WTC11 (cell line): ENCODE measurements around the gene CFAP298. TPM values are rescaled to one million over a fixed set of nuclear protein-coding genes. Genes with fewer than 3 reads are reported as not detected.
"Not testable (repeated sequence)": the region's sequence is repeated elsewhere in the genome, so short reads cannot be mapped to it uniquely, and the experiment has no call there.

Source experiments
- ATAC-seq: fragments of 200-7000 bp; cut with Tn5 transposase; 2 replicates; pipeline ENCODE4 v1.10.0; 2021; ENCODE audit warnings: mild to moderate bottlenecking, moderate library complexity
- CTCF ChIA-PET: fragments of 300-600 bp; sonication (Branson Sonifier 250); formaldehyde crosslinking; loops from one replicate; lab custom pipeline; 2021; ENCODE audit warnings: antibody characterized with exemption; lab: Charles Lee
- POLR2A ChIA-PET: fragments of 350-600 bp; sonication (Branson Sonifier 250); formaldehyde crosslinking; loops from one replicate; lab custom pipeline; 2021; ENCODE audit warnings: antibody characterized with exemption; lab: Charles Lee
- DNase-seq: peaks from one replicate; pipeline ENCODE4 v3.0.0; 2021; ENCODE audit warnings: low spot score
- H3K27ac Mint-ChIP-seq: 2 replicates; pipeline ENCODE4 v1.8.0; 2021; ENCODE audit warnings: mixed read lengths
- H3K27me3 Mint-ChIP-seq: 2 replicates; pipeline ENCODE4 v1.8.0; 2021; ENCODE audit warnings: low read depth, mild to moderate bottlenecking, moderate library complexity, mixed read lengths
- H3K36me3 Mint-ChIP-seq: 2 replicates; pipeline ENCODE4 v1.8.0; 2021; ENCODE audit warnings: mixed read lengths
- H3K4me1 Mint-ChIP-seq: 2 replicates; pipeline ENCODE4 v1.8.0; 2022; ENCODE audit warnings: mixed read lengths
- H3K4me3 Mint-ChIP-seq: 2 replicates; pipeline ENCODE4 v1.8.0; 2021; ENCODE audit warnings: mild to moderate bottlenecking, moderate library complexity, mixed read lengths
- H3K9me3 Mint-ChIP-seq: 2 replicates; pipeline ENCODE4 v1.8.0; 2021; ENCODE audit warnings: mixed read lengths
- ATF1 ChIP-seq: sonication (generic); formaldehyde crosslinking; IDR thresholded peaks from 2 replicates; pipeline ENCODE4 v1.8.1; 2023; ENCODE audit warnings: mild to moderate bottlenecking, moderate library complexity, missing genetic modification reagents
- ELF4 ChIP-seq: sonication (generic); formaldehyde crosslinking; IDR thresholded peaks from 2 replicates; pipeline ENCODE4 v1.8.1; 2022; ENCODE audit warnings: low read depth, mild to moderate bottlenecking, moderate library complexity, missing genetic modification reagents
- GRHL2 ChIP-seq: fragments of 250-450 bp; sonication (Bioruptor Pico); IDR thresholded peaks from 2 replicates; pipeline ENCODE4 v1.8.0; 2022; ENCODE audit warnings: mild to moderate bottlenecking, moderate library complexity; ENCODE audit not compliant: insufficient replicate concordance, severe bottlenecking
- HMGA2 ChIP-seq: fragments of 250-450 bp; sonication (Bioruptor Pico); IDR thresholded peaks from 2 replicates; pipeline ENCODE4 v1.4.0; 2021; ENCODE audit warnings: mild to moderate bottlenecking, moderate library complexity
- JAZF1 ChIP-seq: fragments of 250-450 bp; sonication (Bioruptor Pico); IDR thresholded peaks from 2 replicates; pipeline ENCODE4 v1.9.0; 2021; ENCODE audit warnings: moderate library complexity, mild to moderate bottlenecking, inconsistent platforms
- KAT7 ChIP-seq: sonication (generic); formaldehyde crosslinking; IDR thresholded peaks from 2 replicates; pipeline ENCODE4 v1.8.1; 2023; ENCODE audit warnings: missing genetic modification reagents, mild to moderate bottlenecking, borderline replicate concordance
- MXD4 ChIP-seq: fragments of 250-450 bp; sonication (Bioruptor Pico); IDR thresholded peaks from 2 replicates; pipeline ENCODE4 v1.8.0; 2021; ENCODE audit warnings: mild to moderate bottlenecking, moderate library complexity, borderline replicate concordance
- NFE2L1 ChIP-seq: sonication (generic); formaldehyde crosslinking; IDR thresholded peaks from 2 replicates; pipeline ENCODE4 v1.8.1; 2023; ENCODE audit warnings: missing genetic modification reagents
- NR1H2 ChIP-seq: sonication (generic); formaldehyde crosslinking; IDR thresholded peaks from 2 replicates; pipeline ENCODE4 v1.9.0; 2021; ENCODE audit warnings: mild to moderate bottlenecking, moderate library complexity, missing genetic modification reagents
- TP53 ChIP-seq: sonication (generic); formaldehyde crosslinking; IDR thresholded peaks from 2 replicates; pipeline ENCODE4 v1.8.1; 2023; ENCODE audit warnings: mild to moderate bottlenecking, missing genetic modification reagents
- ZBTB21 ChIP-seq: sonication (generic); formaldehyde crosslinking; IDR thresholded peaks from 2 replicates; pipeline ENCODE4 v1.8.1; 2023; ENCODE audit warnings: mild to moderate bottlenecking, missing genetic modification reagents, borderline replicate concordance
- ZNF121 ChIP-seq: sonication (generic); formaldehyde crosslinking; IDR thresholded peaks from 2 replicates; pipeline ENCODE4 v1.8.0; 2023; ENCODE audit warnings: missing genetic modification reagents
- ZNF138 ChIP-seq: sonication (generic); formaldehyde crosslinking; conservative IDR thresholded peaks from 2 replicates; pipeline ENCODE4 v1.8.1; 2022; ENCODE audit warnings: mild to moderate bottlenecking, moderate library complexity, missing genetic modification reagents
- ZNF317 ChIP-seq: sonication (generic); formaldehyde crosslinking; IDR thresholded peaks from 2 replicates; pipeline ENCODE4 v1.8.1; 2023; ENCODE audit warnings: low read depth, mild to moderate bottlenecking, moderate library complexity, missing genetic modification reagents, borderline replicate concordance
- ZNF423 ChIP-seq: fragments of 250-450 bp; sonication (Bioruptor Pico); IDR thresholded peaks from 2 replicates; pipeline ENCODE4 v2.1.2; 2022; ENCODE audit warnings: mild to moderate bottlenecking, moderate library complexity
- ZNF671 ChIP-seq: fragments of 250-450 bp; sonication (Bioruptor Pico); IDR thresholded peaks from 2 replicates; pipeline ENCODE4 v1.8.0; 2021; ENCODE audit warnings: mild to moderate bottlenecking
- total RNA-seq: library from RNA; stranded (reverse); gene quantifications from 3 replicates; pipeline ENCODE4 v1.2.3, GENCODE V29; 2021
- TF ChIP-seq, protein P1 (sequence below): sonication (generic); formaldehyde crosslinking; IDR thresholded peaks from 2 replicates; pipeline ENCODE4 v1.8.0; 2022; ENCODE audit warnings: mild to moderate bottlenecking, missing genetic modification reagents
- TF ChIP-seq, protein P2 (sequence below): fragments of 250-450 bp; sonication (Bioruptor Pico); conservative IDR thresholded peaks from 2 replicates; pipeline ENCODE4 v1.9.0; 2021; ENCODE audit warnings: mild to moderate bottlenecking
- TF ChIP-seq, protein P3 (sequence below): sonication (generic); formaldehyde crosslinking; IDR thresholded peaks from 2 replicates; pipeline ENCODE4 v1.8.0; 2023; ENCODE audit warnings: missing genetic modification reagents
- TF ChIP-seq, protein P4 (sequence below): sonication (generic); formaldehyde crosslinking; IDR thresholded peaks from 2 replicates; pipeline ENCODE4 v1.8.1; 2022; ENCODE audit warnings: low read depth, mild to moderate bottlenecking, moderate library complexity, missing genetic modification reagents, borderline replicate concordance

CFAP298 gene
- total RNA-seq, 1 experiment from 2014 or later: 98.1 TPM

DNA sequence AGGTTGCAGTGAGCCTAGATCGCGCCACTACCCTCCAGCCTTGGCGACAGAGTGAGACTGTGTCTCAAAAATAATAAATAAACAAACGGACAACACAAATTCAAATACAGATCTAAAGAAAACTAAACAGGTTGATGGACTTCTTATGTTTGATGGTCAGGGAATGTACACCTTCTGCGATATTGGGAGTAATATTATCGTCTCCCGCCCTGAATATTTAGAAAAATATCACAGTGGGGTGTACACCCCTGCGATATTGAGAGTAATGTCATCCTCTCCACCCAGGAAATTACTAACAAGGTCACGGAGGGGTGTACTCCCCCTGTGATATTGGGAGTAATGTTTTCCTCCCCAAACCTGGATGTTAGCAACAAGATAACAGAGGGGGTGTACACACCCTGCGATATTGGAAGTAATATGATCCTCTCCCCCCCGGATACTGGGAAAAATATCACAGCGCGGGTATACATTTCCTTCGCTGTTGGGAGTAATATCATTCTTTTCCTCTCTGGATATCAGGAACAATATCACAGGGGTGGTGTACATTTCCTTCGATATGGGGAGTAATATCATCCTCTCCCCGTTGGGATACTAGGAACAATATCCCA, 1.4 kb upstream of the CFAP298 start:
- TF ChIP-seq ELF4 (CRISPR knock-in tag) (no peak), ZBTB21 (no peak), HMGA2 (CRISPR knock-in tag) (no peak), ZNF671 (CRISPR knock-in tag) (no peak)
- TF ChIP-seq, protein P1, sequence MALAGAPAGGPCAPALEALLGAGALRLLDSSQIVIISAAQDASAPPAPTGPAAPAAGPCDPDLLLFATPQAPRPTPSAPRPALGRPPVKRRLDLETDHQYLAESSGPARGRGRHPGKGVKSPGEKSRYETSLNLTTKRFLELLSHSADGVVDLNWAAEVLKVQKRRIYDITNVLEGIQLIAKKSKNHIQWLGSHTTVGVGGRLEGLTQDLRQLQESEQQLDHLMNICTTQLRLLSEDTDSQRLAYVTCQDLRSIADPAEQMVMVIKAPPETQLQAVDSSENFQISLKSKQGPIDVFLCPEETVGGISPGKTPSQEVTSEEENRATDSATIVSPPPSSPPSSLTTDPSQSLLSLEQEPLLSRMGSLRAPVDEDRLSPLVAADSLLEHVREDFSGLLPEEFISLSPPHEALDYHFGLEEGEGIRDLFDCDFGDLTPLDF (CRISPR knock-in tag): no peak
- TF ChIP-seq, protein P2, sequence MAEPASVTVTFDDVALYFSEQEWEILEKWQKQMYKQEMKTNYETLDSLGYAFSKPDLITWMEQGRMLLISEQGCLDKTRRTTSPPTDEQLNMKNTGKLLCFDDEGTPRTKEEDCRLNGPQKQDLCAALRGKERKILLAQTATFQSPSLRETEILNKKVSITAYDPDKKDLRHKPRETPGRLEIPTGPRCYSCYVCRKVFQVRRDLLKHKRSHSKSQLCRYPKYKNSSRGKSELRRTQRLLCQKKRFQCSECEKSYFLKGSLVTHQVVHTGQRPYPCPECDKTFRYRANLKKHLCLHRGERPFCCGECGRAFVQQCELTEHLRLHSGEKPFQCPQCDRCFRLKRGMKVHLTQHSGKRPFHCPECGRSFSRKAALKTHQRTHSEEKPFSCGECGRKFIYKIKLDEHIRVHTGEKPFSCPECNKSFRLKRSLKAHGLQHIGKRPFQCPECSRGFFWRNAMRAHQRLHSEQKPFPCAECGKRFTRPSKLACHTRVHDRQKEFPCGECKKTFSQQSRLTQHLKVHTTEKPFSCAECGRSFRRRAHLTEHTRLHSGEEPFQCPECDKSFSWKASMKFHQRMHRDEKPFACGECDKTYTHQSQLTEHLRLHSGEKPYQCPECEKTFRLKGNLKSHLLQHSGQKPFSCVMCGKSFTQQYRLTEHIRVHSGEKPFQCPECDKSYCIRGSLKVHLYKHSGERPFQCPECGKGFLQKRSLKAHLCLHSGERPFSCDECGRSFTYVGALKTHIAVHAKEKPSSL (CRISPR knock-in tag): no peak
- TF ChIP-seq, protein P3, sequence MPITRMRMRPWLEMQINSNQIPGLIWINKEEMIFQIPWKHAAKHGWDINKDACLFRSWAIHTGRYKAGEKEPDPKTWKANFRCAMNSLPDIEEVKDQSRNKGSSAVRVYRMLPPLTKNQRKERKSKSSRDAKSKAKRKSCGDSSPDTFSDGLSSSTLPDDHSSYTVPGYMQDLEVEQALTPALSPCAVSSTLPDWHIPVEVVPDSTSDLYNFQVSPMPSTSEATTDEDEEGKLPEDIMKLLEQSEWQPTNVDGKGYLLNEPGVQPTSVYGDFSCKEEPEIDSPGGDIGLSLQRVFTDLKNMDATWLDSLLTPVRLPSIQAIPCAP (CRISPR knock-in tag): no peak
- CTCF ChIA-PET: interaction anchor here (1.0 to 5.7 kb wide), 4 partner anchors 9 to 211 kb away, joined by 4 to 31 read pairs (median 8); partner anchors contain the start of gene SYNJ1
- Mint-ChIP-seq H3K36me3 (peaks cover 11% of the 10 kb centered on the region), H3K4me1 (peaks cover 14% of the 10 kb centered on the region), H3K9me3 (no peaks in the 10 kb centered on the region), H3K27me3 (peaks cover 7% of the 10 kb centered on the region), H3K27ac (no peak overlapping the region; the same call in 1 of the 2 replicates), H3K4me3 (peak overlapping the region; percentile 95)
- ATAC-seq (no peak), DNase-seq (no peak)
- POLR2A ChIA-PET: interaction anchor here (1.9 kb wide), 1 partner anchor 115 kb away, joined by 7 read pairs; the partner anchor contains the start of gene SYNJ1

DNA sequence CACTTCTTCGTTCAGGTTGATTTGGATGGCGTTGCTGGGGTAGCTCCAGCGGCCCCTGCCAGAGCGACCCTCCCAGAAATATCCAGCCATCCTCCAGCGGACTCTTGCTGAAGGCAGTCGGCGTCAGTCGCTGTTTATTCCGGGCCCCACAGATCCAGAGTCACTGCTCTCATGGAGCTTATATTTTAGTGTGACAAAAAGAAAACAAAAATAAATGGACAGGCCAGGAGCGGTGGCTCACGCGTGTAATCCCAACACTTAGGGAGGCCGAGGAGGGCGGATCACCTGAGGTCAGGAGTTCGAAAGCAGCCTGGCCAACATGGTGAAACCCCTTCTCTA, 791 bp upstream of the CFAP298 start:
- no peak for ATAC-seq
- no peak for DNase-seq
- Mint-ChIP-seq H3K27me3 (peaks cover 4% of the 10 kb centered on the region), H3K9me3 (no peaks in the 10 kb centered on the region), H3K27ac (peak overlapping the region; percentile 93), H3K4me3 (peak overlapping the region; percentile 95), H3K4me1 (peaks cover 14% of the 10 kb centered on the region), H3K36me3 (peaks cover 12% of the 10 kb centered on the region)
- TF ChIP-seq NR1H2 (no peak), ZNF317 (CRISPR knock-in tag) (no peak), ZNF423 (no peak), ZNF121 (CRISPR knock-in tag) (0 out of 2 replicates have a peak, but pooled peaks have one; percentile 28), ATF1 (CRISPR knock-in tag) (no peak), KAT7 (0 out of 2 replicates have a peak, but pooled peaks have one; percentile 28)
- ChIA-PET CTCF (interaction anchor here (1.0 to 5.7 kb wide), 6 partner anchors 9 to 307 kb away, joined by 4 to 31 read pairs (median 6); partner anchors contain the start of gene SYNJ1), POLR2A (interaction anchor here (1.1 to 1.9 kb wide), 2 partner anchors 12 to 115 kb away, joined by 7 to 13 read pairs; partner anchors contain the start of gene SYNJ1)

DNA sequence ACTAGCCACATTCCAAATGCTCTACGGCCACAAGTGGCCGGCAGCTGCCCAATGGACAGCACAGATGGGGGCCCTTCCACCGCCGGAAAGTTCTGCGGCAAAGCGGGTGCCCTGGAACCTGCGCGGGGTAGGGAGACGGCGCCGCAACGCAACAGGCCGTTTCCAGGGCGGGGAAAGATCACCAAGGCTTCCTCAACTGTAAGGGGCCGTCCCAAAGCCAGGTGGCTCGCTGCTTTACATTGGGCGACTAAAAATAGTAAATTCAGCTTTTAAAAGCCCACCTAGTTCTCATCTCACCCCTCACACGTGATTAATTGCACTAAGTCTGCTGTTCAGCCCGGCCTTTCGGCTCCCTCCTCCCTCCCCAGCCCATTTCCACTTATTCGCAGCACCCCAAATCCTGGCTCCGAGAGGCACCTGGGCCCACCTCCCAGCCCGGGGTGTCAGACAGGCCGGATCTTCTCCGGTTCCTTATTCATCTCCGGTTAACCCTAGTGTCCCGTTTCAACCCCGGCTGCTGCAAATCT, 643 bp downstream of the CFAP298 start:
- Mint-ChIP-seq H3K36me3 (peaks cover 25% of the 10 kb centered on the region), H3K4me3 (peak overlapping the region; percentile 95), H3K4me1 (peaks cover 19% of the 10 kb centered on the region), H3K27me3 (peaks cover 2% of the 10 kb centered on the region; the same call in 1 of the 2 replicates), H3K9me3 (no peaks in the 10 kb centered on the region), H3K27ac (peak overlapping the region; percentile 93)
- ATAC-seq: peak; percentile 13
- CTCF ChIA-PET: interaction anchor here (1.2 to 5.7 kb wide), 6 partner anchors 10 to 305 kb away, joined by 4 to 31 read pairs (median 6); partner anchors contain the start of gene SYNJ1
- no peak for DNase-seq
- TF ChIP-seq KAT7 (no peak), GRHL2 (CRISPR knock-in tag) (no peak), TP53 (CRISPR knock-in tag) (no peak), ZNF138 (CRISPR knock-in tag) (no peak), MXD4 (CRISPR knock-in tag) (no peak), NFE2L1 (CRISPR knock-in tag) (no peak), JAZF1 (CRISPR knock-in tag) (no peak)
- TF ChIP-seq, protein P4, sequence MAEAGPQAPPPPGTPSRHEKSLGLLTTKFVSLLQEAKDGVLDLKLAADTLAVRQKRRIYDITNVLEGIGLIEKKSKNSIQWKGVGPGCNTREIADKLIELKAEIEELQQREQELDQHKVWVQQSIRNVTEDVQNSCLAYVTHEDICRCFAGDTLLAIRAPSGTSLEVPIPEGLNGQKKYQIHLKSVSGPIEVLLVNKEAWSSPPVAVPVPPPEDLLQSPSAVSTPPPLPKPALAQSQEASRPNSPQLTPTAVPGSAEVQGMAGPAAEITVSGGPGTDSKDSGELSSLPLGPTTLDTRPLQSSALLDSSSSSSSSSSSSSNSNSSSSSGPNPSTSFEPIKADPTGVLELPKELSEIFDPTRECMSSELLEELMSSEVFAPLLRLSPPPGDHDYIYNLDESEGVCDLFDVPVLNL: no peak
- POLR2A ChIA-PET: interaction anchor here (1.1 to 1.9 kb wide), 2 partner anchors 11 to 117 kb away, joined by 7 to 13 read pairs; partner anchors contain the start of gene SYNJ1

DNA sequence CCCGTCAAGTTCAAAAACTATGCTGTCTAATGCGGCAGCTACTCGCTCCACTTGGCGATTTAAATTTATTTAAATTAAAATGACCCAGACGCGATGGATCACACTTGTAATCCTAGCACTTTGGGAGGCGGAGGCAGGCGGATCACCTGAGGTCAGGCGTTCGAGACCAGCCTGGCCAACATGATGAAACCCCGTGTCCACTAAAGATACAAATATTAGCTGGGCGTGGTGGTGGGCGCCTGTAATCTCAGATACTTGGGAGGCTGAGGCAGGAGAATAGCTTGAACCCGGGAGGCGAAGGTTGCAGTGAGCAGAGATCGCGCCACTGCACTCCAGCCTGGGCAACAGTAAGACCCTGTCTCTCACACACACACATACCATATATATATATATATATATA, 1.2 kb downstream of the CFAP298 start:
- H3K27me3 Mint-ChIP-seq, DNase-seq, H3K27ac Mint-ChIP-seq, POLR2A ChIA-PET, H3K9me3 Mint-ChIP-seq, ATAC-seq: not testable (repeated sequence)
- Mint-ChIP-seq H3K36me3 (peaks cover 31% of the 10 kb centered on the region), H3K4me3 (peak overlapping the region; percentile 64), H3K4me1 (peaks cover 25% of the 10 kb centered on the region)
- CTCF ChIA-PET: interaction anchor here (2.7 to 5.7 kb wide), 2 partner anchors 10 to 208 kb away, joined by 11 to 31 read pairs; no protein-coding TSS in a partner anchor
